GM19351 (cell line): ENCODE results near the gene C16orf78.
A peak's percentile ranks its signal among the peaks of the same experiment; 100 is the strongest.

ENCODE experiments used
- ATAC-seq: cut with Tn5 transposase; IDR thresholded peaks from one replicate; pipeline ENCODE4 v1.9.1; 2021; ENCODE audit warnings: mild to moderate bottlenecking, moderate library complexity; ENCODE audit not compliant: unreplicated experiment

Gene C16orf78

GRCh38 chr16:49428808-49429207, 55.2 kb downstream of the C16orf78 start:
- ATAC-seq: no peak

DNA sequence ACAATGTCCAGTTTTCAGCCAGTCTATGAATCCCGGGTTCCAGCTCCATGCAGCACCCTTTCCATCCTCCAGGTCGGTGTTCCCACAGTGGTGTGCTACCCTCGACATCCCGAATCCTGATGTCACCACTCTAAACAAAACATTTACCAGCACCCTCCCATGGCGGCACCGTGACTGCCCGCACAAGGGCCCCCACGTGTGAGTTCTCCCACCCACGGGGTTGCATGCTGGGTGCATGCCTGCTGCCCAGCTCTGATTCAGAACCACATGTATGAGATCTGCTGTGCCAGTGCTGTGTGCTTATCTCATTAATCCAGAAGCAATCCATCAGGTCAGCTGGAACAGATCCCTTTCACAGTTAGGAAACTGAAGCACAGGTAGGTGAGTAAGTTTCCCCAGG, 57.4 kb downstream of the C16orf78 start:
- no peak for ATAC-seq

- no peak for ATAC-seq
These were observed 58.1 kb downstream of the C16orf78 start for GRCh38 chr16:49431591-49432290.

DNA sequence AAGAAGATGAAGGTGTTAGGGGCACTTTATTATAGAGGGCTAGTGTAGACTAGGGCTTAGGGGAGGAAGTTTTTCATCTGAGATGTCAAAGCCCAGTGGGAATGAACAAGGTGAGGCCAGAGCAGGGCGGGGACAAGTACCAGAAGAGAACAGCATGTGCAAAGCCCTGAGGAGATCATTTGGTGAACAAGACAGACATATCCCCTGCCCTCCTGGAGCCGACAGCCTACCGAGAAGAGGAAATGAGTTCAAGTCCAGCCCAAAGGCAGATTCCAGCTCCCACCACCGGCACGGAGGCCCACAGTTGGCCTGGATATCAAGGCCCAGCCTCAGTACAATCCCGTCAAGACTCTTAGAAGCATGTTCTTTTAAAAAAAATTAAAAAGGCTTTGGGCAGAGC, 61.1 kb downstream of the C16orf78 start:
- no peak for ATAC-seq

- ATAC-seq: no peak
These were observed 62.6 kb downstream of the C16orf78 start for GRCh38 chr16:49436181-49436580.

GRCh38 chr16:49437344-49437743, 63.7 kb downstream of the C16orf78 start:
- no peak for ATAC-seq

DNA sequence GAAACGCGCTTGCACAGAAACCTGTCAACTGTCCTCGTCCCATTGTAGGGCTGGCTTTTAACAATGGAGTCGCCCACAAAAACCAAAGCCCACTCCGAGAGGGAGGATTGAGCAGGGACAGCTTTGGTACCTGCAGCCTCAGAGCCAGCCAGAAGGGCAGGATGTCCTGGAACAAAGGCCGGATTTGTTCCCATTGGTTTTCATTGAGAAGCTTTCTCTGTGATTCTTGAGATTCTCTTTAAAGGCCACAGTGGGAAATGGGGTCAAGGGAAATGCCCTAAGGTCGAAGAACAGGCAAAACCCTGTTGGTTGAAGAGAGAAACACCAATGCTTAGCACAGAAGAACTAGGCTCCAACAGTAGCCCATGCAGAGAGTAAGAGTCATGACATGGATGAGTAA, 65.4 kb downstream of the C16orf78 start:
- no peak for ATAC-seq

- ATAC-seq: no peak
These were observed 66.1 kb downstream of the C16orf78 start for GRCh38 chr16:49439676-49440075.

DNA sequence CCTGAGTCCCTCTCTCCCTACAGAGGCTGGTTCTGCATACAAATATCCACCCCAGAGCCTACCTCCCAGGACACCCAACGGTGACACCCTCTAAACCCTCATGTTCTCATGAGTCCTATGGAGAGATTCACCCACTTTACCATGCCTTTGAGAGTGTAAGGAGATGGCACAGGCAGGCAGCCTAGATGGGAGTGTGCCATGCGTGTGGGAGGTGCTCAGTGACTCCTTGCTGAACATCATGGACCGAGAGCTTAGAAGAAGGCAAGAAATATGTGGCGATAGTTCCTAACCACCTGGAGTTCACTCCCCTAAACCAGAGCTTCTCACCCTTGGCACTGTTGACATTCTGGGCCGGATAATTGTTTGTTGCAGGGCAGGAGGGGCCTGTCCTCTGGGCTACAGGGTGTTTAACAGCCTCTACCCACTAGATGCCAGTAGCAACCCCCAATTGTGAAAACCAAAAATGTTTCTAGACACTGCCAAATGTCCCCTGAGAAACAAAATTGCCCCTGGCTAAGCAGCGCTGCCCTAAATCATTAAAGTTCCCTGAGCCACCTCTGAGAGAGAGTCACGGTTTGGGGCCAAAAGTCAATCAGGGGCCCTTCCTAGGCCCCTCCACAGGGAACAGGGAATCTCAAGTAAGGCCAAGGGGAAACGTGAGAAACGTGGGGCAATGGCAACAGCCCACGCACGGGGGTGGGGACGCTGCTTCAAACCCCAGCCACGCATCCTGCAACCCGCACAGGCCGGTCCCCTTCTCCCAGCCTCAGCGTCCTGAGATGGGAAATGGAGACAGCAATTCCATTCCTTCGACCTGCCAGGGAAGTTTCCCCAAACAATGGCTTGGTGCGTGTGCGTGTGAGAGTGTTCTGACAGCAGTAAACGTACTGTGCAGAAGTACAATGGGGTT, 66.8 kb downstream of the C16orf78 start:
- no peak for ATAC-seq

- peak; percentile 98 for ATAC-seq
These were observed 67.8 kb downstream of the C16orf78 start for GRCh38 chr16:49441366-49441780.

- no peak for ATAC-seq
These were observed 69.2 kb downstream of the C16orf78 start for GRCh38 chr16:49442805-49443204.

GRCh38 chr16:49443576-49443975, 70.0 kb downstream of the C16orf78 start:
- no peak for ATAC-seq

- no peak for ATAC-seq
These were observed 73.2 kb downstream of the C16orf78 start for GRCh38 chr16:49446805-49447204.
